HG03442 (cell line): ENCODE measurements around the gene ZHX3.

Experiments used
- ATAC-seq: cut with Tn5 transposase; IDR thresholded peaks from one replicate; pipeline ENCODE4 v1.9.1; 2021; ENCODE audit warnings: mild to moderate bottlenecking, moderate library complexity; ENCODE audit not compliant: unreplicated experiment

Gene ZHX3

DNA sequence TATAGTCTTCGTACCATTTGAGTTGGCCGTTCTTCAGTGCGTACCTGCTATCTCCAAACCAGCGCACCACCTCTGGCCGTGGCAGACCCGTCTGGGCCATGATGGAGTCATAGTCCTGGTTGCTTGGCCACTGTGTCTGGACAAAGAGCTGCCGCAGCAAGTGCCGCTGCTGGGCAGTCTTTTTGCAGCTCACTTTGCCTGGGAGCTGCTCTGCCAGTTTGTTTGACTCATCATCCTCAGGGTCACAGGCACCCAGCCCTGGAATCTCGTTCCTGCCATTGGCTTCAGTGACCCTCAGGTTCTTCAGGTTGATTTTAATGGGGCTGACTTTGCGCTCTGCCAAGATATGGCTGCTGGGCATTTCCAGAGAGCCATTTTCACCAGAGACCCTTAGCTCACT is 115.1 kb downstream of the ZHX3 start:
- ATAC-seq: no peak

DNA sequence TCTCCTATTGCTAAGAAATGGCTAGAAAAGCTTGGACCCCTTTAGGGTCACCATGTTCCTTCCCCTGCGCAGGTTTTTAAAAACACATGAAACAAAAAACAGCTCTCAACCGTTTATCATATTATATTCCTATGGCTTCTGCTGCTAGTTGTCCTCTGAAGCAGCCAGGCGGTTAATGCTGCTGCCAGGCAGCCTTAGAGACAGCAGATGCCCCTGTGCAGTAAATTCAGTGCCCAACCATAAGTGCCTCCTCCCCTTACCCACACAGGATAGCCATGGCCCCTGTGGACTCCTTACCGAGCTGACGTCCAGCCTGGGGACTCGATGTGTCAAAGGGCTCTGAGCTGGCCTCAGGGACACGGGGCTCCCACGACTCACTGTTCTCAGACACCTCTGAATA is 115.8 kb downstream of the ZHX3 start:
- ATAC-seq: no peak

DNA sequence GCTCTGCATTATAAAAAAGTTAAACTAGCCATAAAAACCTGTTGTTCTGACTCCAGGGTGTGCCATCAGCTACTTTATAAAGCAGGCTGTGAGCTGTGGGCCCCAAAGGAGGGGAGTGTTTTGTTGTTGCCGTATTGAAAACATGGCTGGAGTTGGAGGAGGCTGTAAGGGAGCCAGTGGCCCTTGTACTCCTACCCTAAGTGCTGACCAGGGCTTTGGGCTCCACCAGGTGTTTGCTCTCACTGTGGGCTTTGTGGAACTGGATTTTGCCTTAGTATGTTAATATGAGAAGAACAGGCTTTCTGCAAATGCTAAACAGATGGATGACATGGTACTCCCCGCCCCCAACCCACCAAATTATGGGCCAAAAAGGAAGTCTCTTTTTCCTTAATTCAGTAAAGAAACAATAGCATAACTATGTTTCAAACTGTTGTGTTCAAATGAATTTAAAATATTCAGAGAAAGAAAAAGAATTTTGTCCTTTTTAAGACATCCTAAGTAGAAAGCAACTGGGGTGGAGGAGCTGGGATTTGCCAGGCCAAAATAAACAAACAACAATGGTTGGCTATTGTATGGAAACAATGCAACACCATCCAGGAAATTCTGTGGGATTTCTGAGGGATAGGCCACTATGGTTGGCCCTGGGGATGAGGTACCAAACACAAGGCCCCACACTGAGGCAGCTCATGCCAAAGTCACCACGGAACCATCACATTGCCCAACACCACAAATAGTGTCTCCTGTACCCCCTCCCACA is 116.9 kb downstream of the ZHX3 start:
- ATAC-seq: no peak

GRCh38 chr20:41198443-41198842 is 119.1 kb downstream of the ZHX3 start:
- no peak for ATAC-seq

- no peak for ATAC-seq
These were observed 120.8 kb downstream of the ZHX3 start for GRCh38 chr20:41196653-41197225.

- ATAC-seq: no peak
These were observed 125.0 kb downstream of the ZHX3 start for GRCh38 chr20:41192575-41192974.

- ATAC-seq: no peak
These were observed 125.7 kb downstream of the ZHX3 start for GRCh38 chr20:41191562-41192500.

DNA sequence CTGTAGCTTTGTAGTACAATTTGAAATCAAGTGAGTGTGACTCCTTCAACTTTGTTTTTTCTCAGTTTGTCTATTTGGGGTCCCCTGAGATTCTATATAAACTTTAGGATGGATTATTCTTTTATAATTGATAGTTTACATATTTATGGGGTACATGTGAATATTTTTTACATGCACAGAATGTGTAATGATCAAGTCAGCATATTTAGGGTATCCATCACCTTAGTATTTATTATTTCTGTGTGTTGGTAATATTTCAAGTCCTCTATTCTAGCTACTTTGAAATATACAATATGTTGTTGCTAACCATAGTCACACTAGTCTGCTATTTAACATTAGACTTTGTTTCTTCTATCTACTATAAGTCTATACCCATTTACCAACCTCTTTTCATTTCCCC is 129.9 kb downstream of the ZHX3 start:
- ATAC-seq: no peak

- ATAC-seq: no peak
These were observed 132.3 kb downstream of the ZHX3 start for GRCh38 chr20:41185013-41185757.

DNA sequence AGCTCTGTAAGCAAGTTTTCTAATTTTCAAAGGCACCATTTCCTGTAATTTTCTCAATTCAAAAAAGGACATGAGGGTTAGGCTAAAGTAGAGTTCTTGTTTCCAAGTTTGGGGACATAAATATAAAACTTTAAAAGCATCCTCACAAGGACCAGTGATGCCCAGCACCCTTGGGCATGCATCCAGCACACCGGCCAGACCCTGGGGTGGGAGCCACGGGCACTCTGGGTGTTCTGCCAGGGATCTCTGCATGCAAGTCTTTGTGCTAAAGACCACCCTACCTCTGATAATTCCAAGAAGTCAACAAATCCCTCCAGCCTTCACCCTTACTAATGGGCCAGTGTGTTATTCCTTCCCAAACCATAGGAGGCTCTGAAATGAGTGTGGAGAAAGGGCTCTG is 133.7 kb downstream of the ZHX3 start:
- ATAC-seq: no peak

DNA sequence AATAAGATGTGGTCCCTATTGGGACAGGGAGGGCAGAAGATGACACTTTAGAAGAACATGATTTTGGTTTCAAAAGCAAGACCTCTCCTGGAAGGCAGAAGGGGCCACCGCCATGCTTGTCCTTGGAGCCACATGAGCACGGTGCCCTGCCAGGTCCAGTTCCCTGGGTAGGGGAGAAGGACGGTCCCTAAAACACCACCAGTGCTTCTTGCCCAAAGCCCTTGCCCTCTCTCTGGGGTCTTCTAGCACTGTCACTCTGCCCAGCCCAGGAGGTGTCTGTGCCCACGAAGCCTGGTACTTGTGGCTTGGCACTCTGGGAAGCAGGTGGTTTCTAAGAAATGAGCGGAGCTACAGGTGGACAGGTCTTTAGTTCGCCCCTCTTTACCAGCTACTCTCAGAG is 134.1 kb downstream of the ZHX3 start:
- no peak for ATAC-seq

- no peak for ATAC-seq
These were observed 135.0 kb downstream of the ZHX3 start for GRCh38 chr20:41182296-41183212.

- ATAC-seq: no peak
These were observed 136.0 kb downstream of the ZHX3 start for GRCh38 chr20:41181567-41181966.

DNA sequence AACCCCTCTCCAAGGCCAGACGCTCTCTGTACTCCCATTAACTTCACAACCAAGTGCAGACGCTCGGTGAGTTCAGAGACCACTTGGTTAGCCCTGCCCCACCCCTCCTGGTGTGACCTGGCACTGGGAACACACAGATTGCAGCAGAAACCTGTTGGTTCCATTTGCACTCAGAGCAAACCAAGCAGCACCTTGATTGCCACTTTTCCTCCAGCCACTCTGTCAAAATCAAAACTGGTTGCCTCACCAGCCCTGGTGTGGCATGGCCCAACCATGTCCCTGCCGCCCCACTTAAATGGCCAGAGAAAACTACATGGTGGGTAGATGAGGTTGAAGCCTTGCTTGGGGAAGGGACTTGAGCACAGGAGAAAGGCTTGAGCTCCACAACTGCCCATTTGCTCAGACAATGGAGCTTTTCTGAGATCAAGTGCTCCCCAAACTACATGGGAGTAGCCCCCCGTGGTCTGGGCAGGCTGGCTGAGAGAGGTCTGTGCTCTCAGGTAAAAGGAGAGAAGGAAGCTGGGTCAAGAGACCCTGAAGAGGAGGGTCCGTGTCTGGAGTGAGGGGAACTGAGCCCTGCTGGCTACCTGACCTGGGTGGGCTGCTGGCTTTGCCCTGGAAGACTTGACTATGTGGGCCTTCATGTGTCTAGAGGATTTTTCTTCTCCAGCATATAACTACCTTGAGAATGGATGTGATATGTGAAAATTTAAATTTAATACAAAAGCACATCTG is 136.8 kb downstream of the ZHX3 start:
- no peak for ATAC-seq

GRCh38 chr20:41179961-41180360 is 137.6 kb downstream of the ZHX3 start:
- ATAC-seq: no peak

- ATAC-seq: no peak
These were observed 138.6 kb downstream of the ZHX3 start for GRCh38 chr20:41178904-41179432.

DNA sequence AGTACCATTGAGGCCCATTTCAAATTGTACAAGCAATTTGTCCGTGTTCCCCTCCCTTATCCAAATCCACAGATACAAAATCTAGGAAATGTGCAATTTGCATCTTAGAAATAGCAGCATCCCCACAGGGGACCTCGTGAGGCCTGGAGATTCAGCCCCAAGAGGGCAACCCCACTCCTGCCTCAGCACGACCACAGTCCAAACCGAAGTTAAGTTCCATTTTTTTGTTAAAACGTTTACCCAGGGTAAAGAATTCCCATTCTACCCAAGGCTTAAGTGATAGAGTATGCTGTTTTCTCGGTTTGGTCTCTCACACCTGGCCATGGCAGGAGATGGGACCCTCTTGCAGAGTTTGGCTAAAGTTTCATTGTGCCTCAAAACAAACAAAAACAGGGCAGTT is 139.0 kb downstream of the ZHX3 start:
- ATAC-seq: no peak

DNA sequence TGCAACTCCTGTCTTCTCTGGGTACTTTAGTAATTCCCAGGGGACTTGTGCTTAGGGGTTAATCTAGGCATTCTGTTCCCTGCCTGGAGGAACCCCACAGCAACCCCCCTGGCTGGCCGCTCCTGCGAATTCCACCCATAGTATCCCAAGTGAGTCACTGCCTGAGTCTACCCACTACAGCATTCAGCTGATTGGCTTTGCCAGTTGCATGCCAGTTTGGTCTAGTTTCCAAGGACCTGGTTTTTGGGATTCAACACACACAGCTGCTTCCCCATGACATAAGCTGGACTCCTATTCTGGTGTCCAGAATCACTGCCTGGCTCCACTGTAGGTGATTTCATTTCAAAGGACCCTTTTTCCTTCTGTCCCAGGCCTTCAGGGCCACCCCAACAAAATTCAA is 139.9 kb downstream of the ZHX3 start:
- ATAC-seq: no peak
